Coronary artery (tissue), 2 donors: ENCODE data around the gene CCDC146.

Experiments
- DNase-seq: peaks from one replicate; pipeline ENCODE4 v3.0.0-alpha.2; 2017; ENCODE audit warnings: low spot score
- H3K27ac ChIP-seq, 2 donors: fragments of 200-600 bp; sonication (generic); one replicate each; pipeline ENCODE4 v1.5.1; 2016 to 2019
- H3K4me3 ChIP-seq: fragments of 200-600 bp; sonication (generic); 2 replicates; pipeline ENCODE4 v1.5.1; 2016; ENCODE audit warnings: mild to moderate bottlenecking, moderate library complexity
- CTCF ChIP-seq: fragments of 200-600 bp; sonication (generic); IDR thresholded peaks from one replicate; pipeline ENCODE4 v1.5.1; 2019; ENCODE audit warnings: antibody characterized with exemption

Gene CCDC146

GRCh38 chr7:77181015-77181595 is 58.7 kb downstream of the CCDC146 start:
- no peak for TF ChIP-seq CTCF
- H3K4me3 ChIP-seq: no peak overlapping the region
- no peak overlapping the region for H3K27ac ChIP-seq
- no peak for DNase-seq

DNA sequence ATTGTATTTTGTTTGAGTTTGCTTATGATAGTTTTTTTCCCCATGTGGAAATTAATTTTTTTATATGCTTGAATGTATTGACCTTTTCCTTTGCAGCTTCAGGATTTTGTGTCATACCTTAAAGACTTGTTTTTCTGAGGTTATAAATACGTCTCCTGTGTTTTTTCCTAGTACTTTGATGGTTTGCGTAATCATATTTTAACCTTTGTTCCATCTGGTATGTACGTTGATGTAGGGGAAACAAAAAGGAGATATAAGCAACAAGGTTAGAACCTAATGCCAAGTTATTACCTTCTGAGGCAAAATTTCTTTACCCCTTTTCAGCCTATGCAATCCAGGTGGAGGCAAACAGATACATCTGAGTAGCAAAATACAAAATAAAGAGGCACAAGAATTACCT is 59.3 kb downstream of the CCDC146 start:
- H3K4me3 ChIP-seq: no peak overlapping the region
- no peak for DNase-seq
- TF ChIP-seq CTCF: no peak
- H3K27ac ChIP-seq: no peak overlapping the region

GRCh38 chr7:77182261-77182660 is 59.8 kb downstream of the CCDC146 start:
- Histone ChIP-seq H3K27ac (no peak overlapping the region), H3K4me3 (no peak overlapping the region)
- no peak for TF ChIP-seq CTCF
- no peak for DNase-seq

GRCh38 chr7:77184463-77184862 is 62.0 kb downstream of the CCDC146 start:
- Histone ChIP-seq H3K4me3 (no peak overlapping the region), H3K27ac (no peak overlapping the region)
- no peak for DNase-seq
- TF ChIP-seq CTCF: no peak

GRCh38 chr7:77184990-77185389 is 62.6 kb downstream of the CCDC146 start:
- no peak for DNase-seq
- H3K4me3 ChIP-seq: no peak overlapping the region
- no peak overlapping the region for H3K27ac ChIP-seq
- no peak for TF ChIP-seq CTCF

- Histone ChIP-seq H3K4me3 (no peak overlapping the region), H3K27ac (no peak overlapping the region)
- no peak for DNase-seq
- TF ChIP-seq CTCF: no peak
Measured at GRCh38 chr7:77185866-77186265, 63.5 kb downstream of the CCDC146 start.

DNA sequence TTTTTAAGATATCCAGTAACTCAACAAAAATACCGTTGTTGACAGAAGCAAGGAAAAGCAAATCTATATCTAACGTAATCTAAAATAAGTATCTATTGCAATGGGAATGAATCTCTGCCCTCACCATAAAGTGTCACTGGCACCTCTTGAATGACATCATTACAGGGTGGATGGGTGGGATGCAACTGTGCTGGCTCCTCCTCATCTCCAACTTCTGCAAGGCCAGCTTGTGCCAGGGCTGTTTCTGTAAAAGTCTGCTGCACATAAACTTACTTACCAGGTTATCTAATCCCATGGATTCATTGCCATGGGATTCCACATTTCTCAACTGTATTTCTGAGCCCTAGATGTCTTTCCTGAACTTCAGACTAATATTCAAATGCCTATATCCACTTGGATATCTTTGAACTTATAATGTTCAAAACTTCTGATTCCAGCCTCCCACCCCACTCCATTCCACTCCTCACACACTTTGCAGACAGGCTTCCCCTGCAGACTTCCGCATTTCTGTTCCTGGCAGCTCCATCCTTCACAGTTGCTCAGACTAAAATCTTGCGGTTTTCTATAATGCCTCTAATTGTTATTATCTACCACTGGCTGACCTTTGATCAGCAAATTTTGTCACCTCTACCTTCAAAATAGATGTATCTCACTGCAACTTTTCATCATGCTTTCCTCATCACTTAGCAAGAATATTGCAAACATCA is 66.5 kb downstream of the CCDC146 start:
- H3K27ac ChIP-seq: no peak overlapping the region
- DNase-seq: no peak
- H3K4me3 ChIP-seq: no peak overlapping the region
- TF ChIP-seq CTCF: no peak
